K562 (cell line): ENCODE data around the gene OSM. TPM values are rescaled to one million over a fixed set of nuclear protein-coding genes. Genes with fewer than 3 reads are reported as not detected.

Experiments used
- ATAC-seq: fragments of 200-7000 bp; cut with Tn5 transposase; 3 replicates; pipeline ENCODE4 v1.9.1; 2020; ENCODE audit warnings: moderate library complexity
- BruUV-seq: library from RNA; stranded (reverse); fragments of 400-500 nt; replicated peaks from 2 replicates; lab custom pipeline; 2021; lab: Mats Ljungman, UMichigan
- CTCF ChIA-PET: fragments of 300-600 bp; formaldehyde crosslinking; extraction: SDS; loops from one replicate; lab custom pipeline; 2021; ENCODE audit warnings: low intra/inter-chr PET ratio; lab: Yijun Ruan, JAX
- POLR2A ChIA-PET: fragments of 300-600, 350-650 bp; sonication (Branson Sonifier 250); formaldehyde crosslinking; extraction: SDS; loops from one replicate; lab custom pipeline; 2021; ENCODE audit warnings: antibody characterized with exemption, inconsistent platforms; lab: Yijun Ruan, JAX
- DNase-seq, 4 experiments: peaks; one replicate each; pipeline versions ENCODE4 v3.0.0 to v3.0.0-alpha.2; 2011 to 2018; ENCODE audit warnings: low spot score in 3 of 4, mixed read lengths in 3 of 4; ENCODE audit errors: extremely low read depth in 1 of 4
- FAIRE-seq: peaks from 2 replicates; lab custom pipeline; 2011; peaks lifted over from hg19 to GRCh38; lab: Jason Lieb, UNC
- H2AFZ ChIP-seq: 2 replicates; pipeline ENCODE4 v1.6.0; 2011; ENCODE audit warnings: low read depth, low read length, control low read depth, inconsistent platforms
- H3K27ac ChIP-seq: fragments of 200-600 bp; 3 replicates; pipeline ENCODE4 v1.8.0; 2011; ENCODE audit warnings: low read depth, mild to moderate bottlenecking, control low read depth, inconsistent platforms, low read length, moderate library complexity, mixed read lengths; ENCODE audit errors: extremely low read depth
- H3K27me3 ChIP-seq, 2 experiments: fragments of 300-600 bp in 1 of 2; 2 replicates in 1 of 2; 3 replicates in 1 of 2; pipeline versions ENCODE4 v1.6.0 to v1.8.0; 2011; ENCODE audit warnings: inconsistent platforms in 2 of 2, low read length in 2 of 2, mild to moderate bottlenecking in 1 of 2, mixed read lengths in 1 of 2, moderate library complexity in 1 of 2; ENCODE audit not compliant: control insufficient read depth in 2 of 2, insufficient read depth in 2 of 2
- H3K36me3 ChIP-seq: fragments of 300-600 bp; 3 replicates; pipeline ENCODE4 v1.8.0; 2011; ENCODE audit warnings: mild to moderate bottlenecking, low read length, inconsistent platforms; ENCODE audit not compliant: control insufficient read depth, insufficient read depth
- H3K4me1 ChIP-seq, 2 experiments: fragments of 200-600 bp in 1 of 2; replicated peaks in 1 of 2; 2 replicates in 1 of 2; 3 replicates in 1 of 2; pipeline versions ENCODE4 v1.5.1 to v1.8.0; 2011; ENCODE audit warnings: inconsistent platforms in 2 of 2, low read length in 2 of 2, mild to moderate bottlenecking in 1 of 2, mixed read lengths in 1 of 2, moderate library complexity in 1 of 2; ENCODE audit not compliant: control insufficient read depth in 2 of 2, insufficient read depth in 2 of 2
- H3K4me2 ChIP-seq: 2 replicates; pipeline ENCODE4 v1.6.1; 2011; ENCODE audit warnings: low read length, control low read depth, inconsistent platforms, mixed read lengths; ENCODE audit not compliant: insufficient read depth
- H3K4me3 ChIP-seq: fragments of 200-600 bp; sonication (generic), shearing (Covaris generic); 2 replicates; pipeline ENCODE4 v1.5.1; 2016; ENCODE audit warnings: control low read depth, inconsistent platforms
- H3K79me2 ChIP-seq: fragments of 200-600 bp; 3 replicates; pipeline ENCODE4 v1.8.0; 2011; ENCODE audit warnings: low read length, inconsistent platforms; ENCODE audit not compliant: control insufficient read depth, insufficient read depth
- H3K9ac ChIP-seq, 2 experiments: 2 replicates each; pipeline versions ENCODE4 v1.6.0 to v1.6.1; 2011; ENCODE audit warnings: low read depth in 2 of 2, low read length in 2 of 2, control low read depth in 1 of 2, inconsistent platforms in 1 of 2, mild to moderate bottlenecking in 1 of 2, mixed read lengths in 1 of 2; ENCODE audit not compliant: insufficient read depth in 1 of 2
- H3K9me1 ChIP-seq: one replicate; pipeline ENCODE4 v1.6.0; 2011; ENCODE audit warnings: inconsistent platforms, mild to moderate bottlenecking, low read length, moderate library complexity; ENCODE audit not compliant: control insufficient read depth, insufficient read depth
- H3K9me3 ChIP-seq: replicated peaks from 2 replicates; pipeline ENCODE4 v1.5.1; 2011; ENCODE audit warnings: low read depth, low read length, inconsistent platforms; ENCODE audit not compliant: control insufficient read depth, insufficient read depth
- H4K20me1 ChIP-seq: replicated peaks from 2 replicates; pipeline ENCODE4 v1.6.1; 2011; ENCODE audit warnings: low read length, inconsistent platforms, mixed read lengths; ENCODE audit not compliant: control insufficient read depth, insufficient read depth
- ARID3B ChIP-seq: fragments of 250-450 bp; sonication (Bioruptor Pico); IDR thresholded peaks from 2 replicates; pipeline ENCODE4 v1.4.0; 2020; ENCODE audit warnings: borderline replicate concordance
- COPS2 ChIP-seq: fragments of 450-650 bp; conservative IDR thresholded peaks from 2 replicates; pipeline ENCODE4 v1.6.1; 2016; ENCODE audit warnings: mild to moderate bottlenecking, moderate library complexity
- GATAD2B ChIP-seq: fragments of 450-650 bp; IDR thresholded peaks from 2 replicates; pipeline ENCODE4 v1.6.1; 2017; ENCODE audit warnings: mild to moderate bottlenecking, borderline replicate concordance
- MAFK ChIP-seq: IDR thresholded peaks from 2 replicates; pipeline ENCODE4 v1.6.1; 2011; ENCODE audit warnings: low read length, improper control_type of control experiment
- RBBP5 ChIP-seq: fragments of 200-600 bp; sonication (generic); IDR thresholded peaks from 2 replicates; pipeline ENCODE4 v1.6.1; 2012; ENCODE audit warnings: borderline replicate concordance, mild to moderate bottlenecking, low read length, control low read depth, inconsistent platforms; ENCODE audit not compliant: insufficient read depth, poor library complexity, severe bottlenecking
- SOX6 ChIP-seq: fragments of 450-650 bp; IDR thresholded peaks from 2 replicates; pipeline ENCODE4 v1.6.1; 2014; ENCODE audit warnings: mild to moderate bottlenecking
- STAT6 ChIP-seq: sonication (generic); formaldehyde crosslinking; IDR thresholded peaks from 2 replicates; pipeline ENCODE4 v1.8.1; 2023; ENCODE audit warnings: mild to moderate bottlenecking, missing genetic modification reagents
- ZBTB17 ChIP-seq: fragments of 450-650 bp; formaldehyde crosslinking; IDR thresholded peaks from 2 replicates; pipeline ENCODE4 v1.4.0; 2020; ENCODE audit warnings: mild to moderate bottlenecking
- ZFP36 ChIP-seq: fragments of 150-350 bp; IDR thresholded peaks from 2 replicates; pipeline ENCODE4 v1.6.1; 2018; ENCODE audit warnings: low read length, low read depth; ENCODE audit not compliant: partially characterized antibody
- ZNF584 ChIP-seq: fragments of 200-800 bp; sonication (Bioruptor generic); IDR thresholded peaks from 2 replicates; pipeline ENCODE4 v1.6.1; 2016; ENCODE audit warnings: low read depth, mild to moderate bottlenecking, missing genetic modification characterization, missing compliant biosample characterization
- ZNF695 ChIP-seq: fragments of 450-650 bp; formaldehyde crosslinking; IDR thresholded peaks from 2 replicates; pipeline ENCODE4 v1.4.0; 2020; ENCODE audit warnings: mild to moderate bottlenecking, moderate library complexity
- WGBS: fragments of 100-300 bp; shearing (Covaris generic); methylation state at CpG from one replicate; pipeline ENCODE4 v1.1.6; 2016; ENCODE audit warnings: low coverage, mixed read lengths; ENCODE audit not compliant: insufficient coverage; ENCODE audit errors: missing lambda C conversion rate; 5-methylcytosine and 5-hydroxymethylcytosine counted together
- in situ Hi-C: fragments of 300-500 bp; cut with MboI; formaldehyde crosslinking; loops from 4 replicates; pipeline ENCODE4 v1.15.0; 2018; ENCODE audit warnings: inconsistent platforms, mixed read lengths
- intact Hi-C: fragments of 100-400 bp; cut with micrococcal nuclease; formaldehyde crosslinking; loops from 2 replicates; pipeline ENCODE4 v1.14.2; 2022
- polyA plus RNA-seq, 8 experiments: library from polyadenylated mRNA; depleted of rRNA in 4 of 8; stranded (reverse) in 5 of 8; unstranded in 3 of 8; fragments of >200 nt; fragmentation: Nextera tagmentation in 2 of 8; fragmentation: Illumina TruSeq in 1 of 8; extraction: Ambion mirVana in 2 of 8; extraction: Trizol in 1 of 8; gene quantifications; 2 replicates each; pipeline versions ENCODE4 v1.2.1 to v1.2.3, GENCODE V29; 2011 to 2014; ENCODE audit warnings: inconsistent platforms in 1 of 8, missing spikeins in 1 of 8
- total RNA-seq, 7 experiments: library from RNA; depleted of rRNA in 6 of 7; stranded (reverse); fragments of >200 nt in 6 of 7; fragmentation: Illumina TruSeq in 2 of 7; extraction: Trizol in 2 of 7; gene quantifications; 2 replicates each; pipeline versions ENCODE4 v1.2.1 to v1.2.3, GENCODE V29; 2011 to 2021; ENCODE audit warnings: low replicate concordance in 1 of 7
- TF ChIP-seq, protein P1 (sequence below): sonication (generic); formaldehyde crosslinking; IDR thresholded peaks from 2 replicates; pipeline ENCODE4 v1.8.0; 2022; ENCODE audit warnings: missing genetic modification reagents, mild to moderate bottlenecking, borderline replicate concordance
- TF ChIP-seq, protein P2 (sequence below): fragments of 450-650 bp; IDR thresholded peaks from 2 replicates; pipeline ENCODE4 v1.6.1; 2016; ENCODE audit warnings: borderline replicate concordance
- TF ChIP-seq, protein P3 (sequence below): fragments of 250-450 bp; sonication (Bioruptor Pico); IDR thresholded peaks from 2 replicates; pipeline ENCODE4 v1.5.0; 2020; ENCODE audit warnings: mild to moderate bottlenecking

Gene OSM
- total and polyA plus RNA-seq, 9 of the 15 experiments (the other 6 are each of a cell fraction or from before 2014, with no cell fraction given) = 0.22 TPM; not detected in 8

- FAIRE-seq = no peak
- H3K4me2 ChIP-seq = no peak overlapping the region
- TF ChIP-seq MAFK (no peak), ZNF584 (CRISPR knock-in tag) (no peak), ARID3B (CRISPR knock-in tag) (no peak), GATAD2B (no peak), SOX6 (no peak), STAT6 (CRISPR knock-in tag) (no peak), ZBTB17 (CRISPR knock-in tag) (no peak), RBBP5 (no peak), ZNF695 (CRISPR knock-in tag) (no peak), ZFP36 (no peak), COPS2 (no peak)
- TF ChIP-seq, protein P1, sequence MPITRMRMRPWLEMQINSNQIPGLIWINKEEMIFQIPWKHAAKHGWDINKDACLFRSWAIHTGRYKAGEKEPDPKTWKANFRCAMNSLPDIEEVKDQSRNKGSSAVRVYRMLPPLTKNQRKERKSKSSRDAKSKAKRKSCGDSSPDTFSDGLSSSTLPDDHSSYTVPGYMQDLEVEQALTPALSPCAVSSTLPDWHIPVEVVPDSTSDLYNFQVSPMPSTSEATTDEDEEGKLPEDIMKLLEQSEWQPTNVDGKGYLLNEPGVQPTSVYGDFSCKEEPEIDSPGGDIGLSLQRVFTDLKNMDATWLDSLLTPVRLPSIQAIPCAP (CRISPR knock-in tag) = no peak
- TF ChIP-seq, protein P2, sequence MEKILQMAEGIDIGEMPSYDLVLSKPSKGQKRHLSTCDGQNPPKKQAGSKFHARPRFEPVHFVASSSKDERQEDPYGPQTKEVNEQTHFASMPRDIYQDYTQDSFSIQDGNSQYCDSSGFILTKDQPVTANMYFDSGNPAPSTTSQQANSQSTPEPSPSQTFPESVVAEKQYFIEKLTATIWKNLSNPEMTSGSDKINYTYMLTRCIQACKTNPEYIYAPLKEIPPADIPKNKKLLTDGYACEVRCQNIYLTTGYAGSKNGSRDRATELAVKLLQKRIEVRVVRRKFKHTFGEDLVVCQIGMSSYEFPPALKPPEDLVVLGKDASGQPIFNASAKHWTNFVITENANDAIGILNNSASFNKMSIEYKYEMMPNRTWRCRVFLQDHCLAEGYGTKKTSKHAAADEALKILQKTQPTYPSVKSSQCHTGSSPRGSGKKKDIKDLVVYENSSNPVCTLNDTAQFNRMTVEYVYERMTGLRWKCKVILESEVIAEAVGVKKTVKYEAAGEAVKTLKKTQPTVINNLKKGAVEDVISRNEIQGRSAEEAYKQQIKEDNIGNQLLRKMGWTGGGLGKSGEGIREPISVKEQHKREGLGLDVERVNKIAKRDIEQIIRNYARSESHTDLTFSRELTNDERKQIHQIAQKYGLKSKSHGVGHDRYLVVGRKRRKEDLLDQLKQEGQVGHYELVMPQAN = no peak
- TF ChIP-seq, protein P3, sequence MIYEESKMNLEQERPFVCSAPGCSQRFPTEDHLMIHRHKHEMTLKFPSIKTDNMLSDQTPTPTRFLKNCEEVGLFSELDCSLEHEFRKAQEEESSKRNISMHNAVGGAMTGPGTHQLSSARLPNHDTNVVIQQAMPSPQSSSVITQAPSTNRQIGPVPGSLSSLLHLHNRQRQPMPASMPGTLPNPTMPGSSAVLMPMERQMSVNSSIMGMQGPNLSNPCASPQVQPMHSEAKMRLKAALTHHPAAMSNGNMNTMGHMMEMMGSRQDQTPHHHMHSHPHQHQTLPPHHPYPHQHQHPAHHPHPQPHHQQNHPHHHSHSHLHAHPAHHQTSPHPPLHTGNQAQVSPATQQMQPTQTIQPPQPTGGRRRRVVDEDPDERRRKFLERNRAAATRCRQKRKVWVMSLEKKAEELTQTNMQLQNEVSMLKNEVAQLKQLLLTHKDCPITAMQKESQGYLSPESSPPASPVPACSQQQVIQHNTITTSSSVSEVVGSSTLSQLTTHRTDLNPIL = no peak
- no peaks in the 10 kb centered on the region for H3K9me3 ChIP-seq
- no peak overlapping the region for H3K9ac ChIP-seq
- no peak overlapping the region for H3K4me3 ChIP-seq
- no TSS peak for BruUV-seq
- H3K27me3 ChIP-seq = no peaks in the 10 kb centered on the region
- H3K9me1 ChIP-seq = no peaks in the 10 kb centered on the region
- in situ Hi-C loops = loop anchor here (10.0 kb wide), 1 partner anchor 318 kb away; the partner anchor contains the start of gene TCN2
- peaks cover 6% of the 10 kb centered on the region; the same call in 1 of the 2 replicates for H4K20me1 ChIP-seq
- 33% methylated on average over 3 of the region's 5 CpGs for WGBS
- intact Hi-C loops = loop anchor here (1.0 kb wide), 1 partner anchor 23 kb away; no protein-coding TSS in a partner anchor
- H3K36me3 ChIP-seq = no peaks in the 10 kb centered on the region
- no peak for DNase-seq
- no peak overlapping the region for H2AFZ ChIP-seq
- no peak for ATAC-seq
- H3K79me2 ChIP-seq = no peaks in the 10 kb centered on the region
- H3K27ac ChIP-seq = no peak overlapping the region
- ChIA-PET CTCF (interaction anchor here (0.7 to 2.9 kb wide), 7 partner anchors 24 to 200 kb away, joined by 3 to 31 read pairs (median 4); partner anchors contain the start of gene RNF215), POLR2A (no interaction called here)
- peaks cover 21 to 75% of the 10 kb centered on the region in 2 experiments; a peak in 4 of 5 replicates for H3K4me1 ChIP-seq
Observed at GRCh38 chr22:30286331-30286730, 19.7 kb upstream of the OSM start.
